Keratinocyte (primary cell): Measurements from ENCODE around the gene PTER. TPM values are rescaled to one million over a fixed set of nuclear protein-coding genes. Genes with fewer than 3 reads are reported as not detected.
A peak's percentile ranks its signal among the peaks of the same experiment; 100 is the strongest.

Experiments
- DNase-seq: peaks from one replicate; pipeline ENCODE4 v3.0.0-alpha.2; 2011; ENCODE audit warnings: low read depth, missing footprints, low spot score
- FAIRE-seq: peaks from 2 replicates; lab custom pipeline; 2011; peaks lifted over from hg19 to GRCh38; lab: Jason Lieb, UNC
- H2AFZ ChIP-seq: 2 replicates; pipeline ENCODE4 v1.6.0; 2012; ENCODE audit warnings: low read length, control low read depth, inconsistent platforms; ENCODE audit not compliant: control insufficient read depth
- H3K27ac ChIP-seq: 2 replicates; pipeline ENCODE4 v1.5.1; 2011; ENCODE audit warnings: low read length; ENCODE audit not compliant: control insufficient read depth, insufficient read depth
- H3K27me3 ChIP-seq: 3 replicates; pipeline ENCODE4 v1.6.0; 2011; ENCODE audit warnings: low read length; ENCODE audit not compliant: control insufficient read depth, insufficient read depth; ENCODE audit errors: extremely low read depth
- H3K36me3 ChIP-seq, 2 experiments: 2 replicates in 1 of 2; 3 replicates in 1 of 2; pipeline ENCODE4 v1.5.1; 2011; ENCODE audit warnings: low read length in 2 of 2, mild to moderate bottlenecking in 1 of 2; ENCODE audit not compliant: control insufficient read depth in 2 of 2, insufficient read depth in 2 of 2; ENCODE audit errors: extremely low read depth in 1 of 2
- H3K4me1 ChIP-seq: 3 replicates; pipeline ENCODE4 v1.5.1; 2011; ENCODE audit warnings: low read length; ENCODE audit not compliant: control insufficient read depth, insufficient read depth; ENCODE audit errors: extremely low read depth
- H3K4me2 ChIP-seq: 3 replicates; pipeline ENCODE4 v1.6.0; 2011; ENCODE audit warnings: low read depth, low read length; ENCODE audit not compliant: control insufficient read depth, insufficient read depth; ENCODE audit errors: extremely low read depth
- H3K4me3 ChIP-seq, 3 experiments: fragments of 200-600 bp in 1 of 3; sonication (generic) in 1 of 3; 2 replicates in 2 of 3; 3 replicates in 1 of 3; pipeline ENCODE4 v1.5.1; 2011 to 2016; ENCODE audit warnings: low read length in 3 of 3, mild to moderate bottlenecking in 3 of 3, control low read depth in 2 of 3, inconsistent platforms in 1 of 3, low read depth in 1 of 3, mixed read lengths in 1 of 3, mixed run types in 1 of 3, moderate library complexity in 1 of 3; ENCODE audit not compliant: control insufficient read depth in 2 of 3, insufficient read depth in 2 of 3; ENCODE audit errors: extremely low read depth in 1 of 3
- H3K79me2 ChIP-seq: 2 replicates; pipeline ENCODE4 v1.6.0; 2012; ENCODE audit warnings: low read length; ENCODE audit not compliant: control insufficient read depth, insufficient read depth
- H3K9ac ChIP-seq: 3 replicates; pipeline ENCODE4 v1.6.0; 2011; ENCODE audit warnings: low read length; ENCODE audit not compliant: control insufficient read depth, insufficient read depth; ENCODE audit errors: extremely low read depth
- H3K9me1 ChIP-seq: 3 replicates; pipeline ENCODE4 v1.6.0; 2011; ENCODE audit warnings: low read length; ENCODE audit not compliant: control insufficient read depth, insufficient read depth; ENCODE audit errors: extremely low read depth
- H3K9me3 ChIP-seq: 2 replicates; pipeline ENCODE4 v1.5.1; 2012; ENCODE audit warnings: low read depth, low read length; ENCODE audit not compliant: control insufficient read depth
- H4K20me1 ChIP-seq: 3 replicates; pipeline ENCODE4 v1.6.0; 2011; ENCODE audit warnings: low read length; ENCODE audit not compliant: control insufficient read depth, insufficient read depth; ENCODE audit errors: extremely low read depth
- EZH2 ChIP-seq: IDR thresholded peaks from one replicate; pipeline ENCODE4 v1.6.1; 2012; ENCODE audit warnings: inconsistent platforms, mild to moderate bottlenecking, low read length, moderate library complexity
- dilution Hi-C: fragments of 300-500 bp; cut with MboI; formaldehyde crosslinking; loops from one replicate; pipeline ENCODE4 v1.7.0; 2020; ENCODE audit warnings: low sequenced_read_pairs; ENCODE audit not compliant: extremely low pct_ligation_motif_present
- polyA plus RNA-seq, 5 experiments: library from polyadenylated mRNA; depleted of rRNA in 3 of 5; stranded (reverse) in 3 of 5; stranded (forward) in 1 of 5; unstranded in 1 of 5; fragments of >200 nt; gene quantifications; 1 replicate in 1 of 5; 2 replicates in 3 of 5; 3 replicates in 1 of 5; pipeline versions ENCODE4 v1.2.1 to v1.2.3, GENCODE V29; 2011 to 2012; ENCODE audit warnings: missing spikeins in 2 of 5, low read depth in 1 of 5, low replicate concordance in 1 of 5
- TF ChIP-seq, protein P1 (sequence below), 3 experiments: IDR thresholded peaks in 1 of 3; conservative IDR thresholded peaks in 1 of 3; optimal IDR thresholded peaks in 1 of 3; 2 replicates in 2 of 3; 3 replicates in 1 of 3; pipeline versions ENCODE3 to v1.5.1; 2011; ENCODE audit warnings: low read length in 3 of 3, mild to moderate bottlenecking in 3 of 3, moderate library complexity in 2 of 3, control low read depth in 1 of 3, inconsistent platforms in 1 of 3; ENCODE audit not compliant: insufficient read depth in 2 of 3; ENCODE audit errors: extremely low read depth in 1 of 3

PTER gene
- polyA plus RNA-seq, 1 donor (not counting 4 experiments of a cell fraction or from before 2014, with no cell fraction given), result 10.1 TPM

DNA sequence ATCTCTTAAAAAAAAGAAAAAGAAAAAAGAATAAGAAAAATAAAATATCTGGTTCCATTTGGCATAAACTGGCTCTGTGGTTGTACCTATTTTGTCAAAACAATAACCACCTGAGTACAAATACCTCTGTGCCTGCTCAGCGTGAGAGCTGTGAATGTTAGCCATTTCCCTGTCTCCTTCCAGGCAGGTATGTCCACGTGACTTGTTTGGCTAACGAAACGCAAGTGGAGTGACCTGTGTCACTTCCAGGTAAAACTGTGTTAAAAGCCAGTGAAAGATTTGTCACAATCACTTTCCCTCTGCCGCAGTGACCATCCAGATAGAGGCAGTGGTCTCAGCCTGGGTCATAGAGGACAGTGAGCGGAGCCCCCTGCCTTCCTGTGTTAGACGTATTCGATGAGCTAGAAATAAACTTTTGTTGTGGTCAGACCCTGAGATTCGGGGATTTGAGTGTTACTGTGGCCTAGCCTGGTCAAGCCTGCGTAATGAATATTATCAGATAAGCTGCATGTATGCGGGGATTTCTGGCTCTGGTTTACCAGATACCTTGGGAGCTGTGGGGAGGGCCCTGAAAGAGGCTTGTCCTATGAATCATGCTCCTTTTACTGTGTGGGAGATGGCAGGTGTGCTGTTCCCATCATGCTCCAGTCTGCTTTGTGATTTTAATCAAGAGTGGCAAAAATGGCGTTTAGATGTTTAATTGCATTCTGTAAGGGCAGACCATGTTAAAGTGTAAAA lies 3.8 kb downstream of the PTER start:
- H3K36me3 ChIP-seq, result peaks cover 0 to 2% of the 10 kb centered on the region in 2 experiments
- peak overlapping the region; percentile 55 for H3K4me2 ChIP-seq
- H4K20me1 ChIP-seq, result no peaks in the 10 kb centered on the region
- DNase-seq, result no peak
- H2AFZ ChIP-seq, result peak overlapping the region; percentile 1
- peak; percentile 75 for FAIRE-seq
- H3K9me3 ChIP-seq, result no peaks in the 10 kb centered on the region
- peaks cover 10% of the 10 kb centered on the region for H3K79me2 ChIP-seq
- H3K9me1 ChIP-seq, result no peaks in the 10 kb centered on the region
- dilution Hi-C loops, result no loop called here
- H3K4me1 ChIP-seq, result peaks cover 44% of the 10 kb centered on the region
- H3K27ac ChIP-seq, result peak overlapping the region; percentile 77
- H3K4me3 ChIP-seq, result peak overlapping the region in 2 of 3 experiments; percentile 8 to 50
- TF ChIP-seq, protein P1, sequence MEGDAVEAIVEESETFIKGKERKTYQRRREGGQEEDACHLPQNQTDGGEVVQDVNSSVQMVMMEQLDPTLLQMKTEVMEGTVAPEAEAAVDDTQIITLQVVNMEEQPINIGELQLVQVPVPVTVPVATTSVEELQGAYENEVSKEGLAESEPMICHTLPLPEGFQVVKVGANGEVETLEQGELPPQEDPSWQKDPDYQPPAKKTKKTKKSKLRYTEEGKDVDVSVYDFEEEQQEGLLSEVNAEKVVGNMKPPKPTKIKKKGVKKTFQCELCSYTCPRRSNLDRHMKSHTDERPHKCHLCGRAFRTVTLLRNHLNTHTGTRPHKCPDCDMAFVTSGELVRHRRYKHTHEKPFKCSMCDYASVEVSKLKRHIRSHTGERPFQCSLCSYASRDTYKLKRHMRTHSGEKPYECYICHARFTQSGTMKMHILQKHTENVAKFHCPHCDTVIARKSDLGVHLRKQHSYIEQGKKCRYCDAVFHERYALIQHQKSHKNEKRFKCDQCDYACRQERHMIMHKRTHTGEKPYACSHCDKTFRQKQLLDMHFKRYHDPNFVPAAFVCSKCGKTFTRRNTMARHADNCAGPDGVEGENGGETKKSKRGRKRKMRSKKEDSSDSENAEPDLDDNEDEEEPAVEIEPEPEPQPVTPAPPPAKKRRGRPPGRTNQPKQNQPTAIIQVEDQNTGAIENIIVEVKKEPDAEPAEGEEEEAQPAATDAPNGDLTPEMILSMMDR (optimal IDR thresholded peaks at IDR 0.05 in 1 of 3, IDR thresholded peaks at IDR 0.05 in 1 of 3, conservative IDR thresholded peaks at IDR 0.05 in 1 of 3; ENCODE audit: extremely low read depth in 1 of 3, insufficient read depth in 2 of 3, low read length in 3 of 3), result no peak
- TF ChIP-seq EZH2, result no peak
- H3K9ac ChIP-seq, result peak overlapping the region; percentile 53
- H3K27me3 ChIP-seq, result no peaks in the 10 kb centered on the region

DNA sequence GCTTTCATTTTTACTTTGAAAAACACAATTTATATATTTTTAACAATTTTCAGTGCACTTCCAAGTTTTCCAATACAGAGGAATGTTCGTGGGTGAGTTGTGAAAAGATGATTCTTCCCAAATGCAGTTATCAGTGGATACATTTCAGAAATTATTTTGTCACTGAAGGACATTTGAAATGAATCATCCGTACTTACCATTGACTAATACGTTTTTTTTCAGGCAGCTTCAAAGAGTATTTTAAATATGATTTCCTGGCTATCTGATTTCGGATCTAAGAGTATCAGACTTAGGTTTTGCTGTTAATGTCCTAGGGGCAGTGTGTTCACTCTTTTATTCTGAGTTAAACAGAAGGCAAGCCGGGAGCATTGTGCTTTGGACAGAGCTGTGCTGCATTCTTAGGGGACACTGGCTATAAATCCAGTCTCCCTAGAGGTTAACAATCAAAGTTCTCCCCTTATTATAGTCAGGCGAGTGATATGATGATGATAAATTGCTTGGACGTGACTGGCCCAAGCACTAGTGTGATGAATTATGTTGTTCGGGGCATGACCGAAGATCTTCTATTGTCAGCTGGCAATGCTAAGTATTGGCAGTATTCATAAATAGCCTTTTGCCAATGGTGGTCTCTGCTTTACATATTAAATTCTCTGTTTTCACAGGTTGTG lies 4.5 kb downstream of the PTER start:
- dilution Hi-C loops, result no loop called here
- Histone ChIP-seq H3K27me3 (no peaks in the 10 kb centered on the region), H3K27ac (peak overlapping the region; percentile 77), H3K9ac (peak overlapping the region; percentile 43), H3K4me2 (peak overlapping the region; percentile 55), H3K79me2 (peaks cover 13% of the 10 kb centered on the region), H3K4me1 (peaks cover 42% of the 10 kb centered on the region), H3K9me3 (no peaks in the 10 kb centered on the region), H2AFZ (peak overlapping the region; percentile 64), H4K20me1 (no peaks in the 10 kb centered on the region), H3K9me1 (no peaks in the 10 kb centered on the region), H3K4me3 (peak overlapping the region in 2 of 3 experiments; percentile 8 to 50), H3K36me3 (peaks cover 0 to 5% of the 10 kb centered on the region in 2 experiments)
- FAIRE-seq (no peak), DNase-seq (no peak)
- TF ChIP-seq EZH2, result no peak
- TF ChIP-seq, protein P1 (optimal IDR thresholded peaks at IDR 0.05 in 1 of 3, IDR thresholded peaks at IDR 0.05 in 1 of 3, conservative IDR thresholded peaks at IDR 0.05 in 1 of 3; ENCODE audit: extremely low read depth in 1 of 3, insufficient read depth in 2 of 3, low read length in 3 of 3), result no peak
